ENCODE measurements around the gene SNX30.

Gene SNX30

GRCh38 chr9:112873773-112874405 is 123.3 kb downstream of the SNX30 start:
- no peak for DNase-seq (ENCODE audit: low read depth in 2 of 3, low spot score in 2 of 3)

- no peak for DNase-seq (ENCODE audit: low read depth in 2 of 3, low spot score in 2 of 3)
Measured at GRCh38 chr9:112878752-112879151, 128.2 kb downstream of the SNX30 start.

GRCh38 chr9:112880650-112881049 is 130.1 kb downstream of the SNX30 start:
- no peak for DNase-seq (ENCODE audit: low read depth in 2 of 3, low spot score in 2 of 3)

- DNase-seq (ENCODE audit: low read depth in 2 of 3, low spot score in 2 of 3) = no peak
Measured at GRCh38 chr9:112881331-112881730, 130.8 kb downstream of the SNX30 start.

GRCh38 chr9:112884101-112884500 is 133.5 kb downstream of the SNX30 start:
- DNase-seq (ENCODE audit: low read depth in 2 of 3, low spot score in 2 of 3) = no peak

- DNase-seq (ENCODE audit: low read depth in 2 of 3, low spot score in 2 of 3) = no peak
Measured at GRCh38 chr9:112884721-112885120, 134.2 kb downstream of the SNX30 start.

GRCh38 chr9:112885324-112885723 is 134.8 kb downstream of the SNX30 start:
- no peak for DNase-seq (ENCODE audit: low read depth in 2 of 3, low spot score in 2 of 3)

- no peak for DNase-seq (ENCODE audit: low read depth in 2 of 3, low spot score in 2 of 3)
Measured at GRCh38 chr9:112886351-112886750, 135.8 kb downstream of the SNX30 start.

- DNase-seq (ENCODE audit: low read depth in 2 of 3, low spot score in 2 of 3) = no peak
Measured at GRCh38 chr9:112887381-112887780, 136.8 kb downstream of the SNX30 start.

- DNase-seq (ENCODE audit: low read depth in 2 of 3, low spot score in 2 of 3) = no peak
Measured at GRCh38 chr9:112890106-112891081, 139.8 kb downstream of the SNX30 start, which contains the start of gene SLC46A2. Gene SLC46A2, minus strand, starts transcription at chr9:112890876. Its CDS starts 195 bp downstream, at chr9:112890681.

- DNase-seq (ENCODE audit: low read depth in 2 of 3, low spot score in 2 of 3) = no peak
Measured at GRCh38 chr9:112891521-112891920, 141.0 kb downstream of the SNX30 start.

GRCh38 chr9:112892981-112893380 is 142.4 kb downstream of the SNX30 start:
- no peak for DNase-seq (ENCODE audit: low read depth in 2 of 3, low spot score in 2 of 3)

GRCh38 chr9:112894041-112894440 is 143.5 kb downstream of the SNX30 start:
- no peak for DNase-seq (ENCODE audit: low read depth in 2 of 3, low spot score in 2 of 3)

- DNase-seq (ENCODE audit: low read depth in 2 of 3, low spot score in 2 of 3) = no peak
Measured at GRCh38 chr9:112894699-112895098, 144.1 kb downstream of the SNX30 start.

GRCh38 chr9:112896131-112896530 is 145.6 kb downstream of the SNX30 start:
- DNase-seq (ENCODE audit: low read depth in 2 of 3, low spot score in 2 of 3) = no peak

- DNase-seq (ENCODE audit: low read depth in 2 of 3, low spot score in 2 of 3) = no peak
Measured at GRCh38 chr9:112898872-112899311, 148.3 kb downstream of the SNX30 start.

- no peak for DNase-seq (ENCODE audit: low read depth in 2 of 3, low spot score in 2 of 3)
Measured at GRCh38 chr9:112900488-112900887, 149.9 kb downstream of the SNX30 start.

- no peak for DNase-seq (ENCODE audit: low read depth in 2 of 3, low spot score in 2 of 3)
Measured at GRCh38 chr9:112900901-112901300, 150.3 kb downstream of the SNX30 start.

GRCh38 chr9:112905084-112905483 is 154.5 kb downstream of the SNX30 start:
- DNase-seq (ENCODE audit: low read depth in 2 of 3, low spot score in 2 of 3) = no peak

GRCh38 chr9:112911736-112912135 is 161.2 kb downstream of the SNX30 start:
- no peak for DNase-seq (ENCODE audit: low read depth in 2 of 3, low spot score in 2 of 3)

- no peak for DNase-seq (ENCODE audit: low read depth in 2 of 3, low spot score in 2 of 3)
Measured at GRCh38 chr9:112912636-112913035, 162.1 kb downstream of the SNX30 start.

- no peak for DNase-seq (ENCODE audit: low read depth in 2 of 3, low spot score in 2 of 3)
Measured at GRCh38 chr9:112913326-112913725, 162.8 kb downstream of the SNX30 start.

Data from activated CD8-positive, alpha-beta memory T cell treated with anti-CD3 and anti-CD28 coated beads for 48 hours (primary cell).